HCT116 (cell line): ENCODE data around the gene MAPK7. TPM values are rescaled to one million over a fixed set of nuclear protein-coding genes. Genes with fewer than 3 reads are reported as not detected.

Experiments
- ATAC-seq: fragments of 200-7000 bp; cut with Tn5 transposase; 2 replicates; pipeline ENCODE4 v1.9.1; 2020; ENCODE audit warnings: mild to moderate bottlenecking, moderate library complexity
- BruUV-seq: library from RNA; stranded (reverse); fragments of 400-500 nt; replicated peaks from 2 replicates; lab custom pipeline; 2021; lab: Mats Ljungman, UMichigan
- CTCF ChIA-PET: fragments of 300-600 bp; sonication (Branson Sonifier 250); formaldehyde crosslinking; loops from one replicate; lab custom pipeline; 2021; ENCODE audit warnings: antibody characterized with exemption; lab: Charles Lee
- POLR2A ChIA-PET: fragments of 300-600, 350-600 bp; sonication (Branson Sonifier 250); formaldehyde crosslinking; loops from one replicate; lab custom pipeline; 2021; ENCODE audit warnings: antibody characterized with exemption; lab: Charles Lee
- RAD21 ChIA-PET, 2 experiments: fragments of 300-600 bp; sonication (Branson Sonifier 250); formaldehyde crosslinking; loops; one replicate each; lab custom pipeline; 2023; ENCODE audit warnings: low total read pairs in 2 of 2; ENCODE audit not compliant: uncharacterized antibody in 2 of 2, unreplicated experiment in 2 of 2, low non-redundant PET in 1 of 2; lab: Charles Lee
- DNase-seq: peaks from one replicate; pipeline ENCODE4 v3.0.0-alpha.2; 2010; ENCODE audit warnings: low read depth, low spot score
- H2AFZ ChIP-seq: fragments of 200-600 bp; shearing (Covaris generic), sonication (generic); 2 replicates; pipeline ENCODE4 v1.6.1; 2017; ENCODE audit warnings: low read depth, mixed run types, mixed read lengths, antibody characterized with exemption, low read length; ENCODE audit not compliant: poor library complexity, severe bottlenecking
- H3K27ac ChIP-seq: 2 replicates; pipeline ENCODE4 v1.5.1; 2012; ENCODE audit warnings: low read depth, low read length
- H3K27me3 ChIP-seq: fragments of 200-600 bp; sonication (generic); 2 replicates; pipeline ENCODE4 v1.6.1; 2016; ENCODE audit warnings: mixed run types, low read length, mixed read lengths; ENCODE audit not compliant: insufficient read depth
- H3K36me3 ChIP-seq, 2 experiments: fragments of 200-500 bp in 1 of 2; fragments of 200-600 bp in 1 of 2; sonication (Bioruptor generic) in 1 of 2; sonication (generic) in 1 of 2; 2 replicates each; pipeline versions ENCODE4 v1.5.1 to v1.6.1; 2014 to 2016; ENCODE audit warnings: low read length in 2 of 2, inconsistent platforms in 1 of 2, mixed read lengths in 1 of 2, mixed run types in 1 of 2; ENCODE audit not compliant: insufficient read depth in 2 of 2, control insufficient read depth in 1 of 2
- H3K4me1 ChIP-seq, 2 experiments: fragments of 200-600 bp in 1 of 2; sonication (generic) in 1 of 2; 2 replicates each; pipeline versions ENCODE4 v1.5.1 to v1.6.1; 2012 to 2017; ENCODE audit warnings: low read length in 2 of 2, inconsistent platforms in 1 of 2, mild to moderate bottlenecking in 1 of 2, mixed read lengths in 1 of 2, mixed run types in 1 of 2, moderate library complexity in 1 of 2; ENCODE audit not compliant: insufficient read depth in 2 of 2, control insufficient read depth in 1 of 2
- H3K4me2 ChIP-seq: fragments of 200-600 bp; sonication (generic); 2 replicates; pipeline ENCODE4 v1.6.1; 2017; ENCODE audit warnings: mixed run types, low read length, mixed read lengths
- H3K4me3 ChIP-seq, 2 experiments: fragments of 200-600 bp in 1 of 2; sonication (generic) in 1 of 2; replicated peaks in 1 of 2; 2 replicates each; pipeline ENCODE4 v1.5.1; 2011 to 2016; ENCODE audit warnings: low read length in 2 of 2, control low read depth in 1 of 2, low read depth in 1 of 2, mild to moderate bottlenecking in 1 of 2, mixed read lengths in 1 of 2, mixed run types in 1 of 2
- H3K79me2 ChIP-seq: fragments of 200-600 bp; sonication (generic); 2 replicates; pipeline ENCODE4 v1.6.1; 2017; ENCODE audit warnings: mild to moderate bottlenecking, mixed run types, low read length, moderate library complexity, mixed read lengths; ENCODE audit not compliant: insufficient read depth
- H3K9ac ChIP-seq: fragments of 200-600 bp; sonication (generic); 2 replicates; pipeline ENCODE4 v1.6.1; 2016; ENCODE audit warnings: low read length, mixed read lengths
- H3K9me2 ChIP-seq: fragments of 200-600 bp; sonication (generic), shearing (Covaris generic); 2 replicates; pipeline ENCODE4 v1.6.1; 2017; ENCODE audit warnings: mixed run types, mild to moderate bottlenecking, moderate library complexity; ENCODE audit not compliant: insufficient read depth
- H3K9me3 ChIP-seq, 2 experiments: fragments of 200-500 bp in 1 of 2; fragments of 200-600 bp in 1 of 2; sonication (Bioruptor generic) in 1 of 2; sonication (generic) in 1 of 2; 2 replicates each; pipeline ENCODE4 v1.6.1; 2014 to 2017; ENCODE audit warnings: low read length in 2 of 2, mixed read lengths in 2 of 2, inconsistent platforms in 1 of 2, low read depth in 1 of 2, mild to moderate bottlenecking in 1 of 2, mixed run types in 1 of 2, moderate library complexity in 1 of 2; ENCODE audit not compliant: control insufficient read depth in 1 of 2, insufficient read depth in 1 of 2
- H4K20me1 ChIP-seq: fragments of 200-600 bp; sonication (generic), shearing (Covaris generic); 2 replicates; pipeline ENCODE4 v1.6.1; 2017; ENCODE audit warnings: mixed run types, mild to moderate bottlenecking, moderate library complexity; ENCODE audit not compliant: insufficient read depth
- ATF3 ChIP-seq: IDR thresholded peaks from 2 replicates; pipeline ENCODE4 v1.6.1; 2012
- CEBPB ChIP-seq: IDR thresholded peaks from 2 replicates; pipeline ENCODE4 v1.6.1; 2012; ENCODE audit warnings: low read depth
- EGR1 ChIP-seq: IDR thresholded peaks from 2 replicates; pipeline ENCODE4 v1.6.1; 2012; ENCODE audit warnings: low read depth
- ELF1 ChIP-seq: IDR thresholded peaks from 2 replicates; pipeline ENCODE4 v1.6.1; 2012; ENCODE audit warnings: low read depth, borderline replicate concordance
- POLR2A ChIP-seq: IDR thresholded peaks from 2 replicates; pipeline ENCODE4 v1.7.0; 2011; ENCODE audit warnings: borderline replicate concordance; ENCODE audit not compliant: insufficient read depth, insufficient read length; ENCODE audit errors: extremely low read depth
- RAD21 ChIP-seq: IDR thresholded peaks from 2 replicates; pipeline ENCODE4 v1.6.1; 2012; ENCODE audit warnings: low read depth, mild to moderate bottlenecking
- YY1 ChIP-seq: IDR thresholded peaks from 2 replicates; pipeline ENCODE4 v1.6.1; 2011; ENCODE audit warnings: low read length, low read depth, moderate library complexity, mild to moderate bottlenecking; ENCODE audit not compliant: insufficient replicate concordance; ENCODE audit errors: extremely low read depth
- ZNF274 ChIP-seq: fragments of 200-500 bp; sonication (Bioruptor generic); IDR thresholded peaks from 2 replicates; pipeline ENCODE4 v1.6.1; 2014; ENCODE audit warnings: mild to moderate bottlenecking, low read depth, low read length, inconsistent platforms
- intact Hi-C: fragments of 100-400 bp; cut with micrococcal nuclease; formaldehyde crosslinking; loops from 2 replicates; pipeline ENCODE4 v1.10.0; 2022
- total RNA-seq: library from RNA; stranded (reverse); gene quantifications from one replicate; pipeline ENCODE4 v1.2.1, GENCODE V29; 2021; ENCODE audit not compliant: unreplicated experiment
- TF ChIP-seq, protein P1 (sequence below): IDR thresholded peaks from 2 replicates; pipeline ENCODE4 v1.6.1; 2011; ENCODE audit warnings: mild to moderate bottlenecking, low read length, moderate library complexity; ENCODE audit not compliant: insufficient replicate concordance; ENCODE audit errors: extremely low read depth
- TF ChIP-seq, protein P2 (sequence below): IDR thresholded peaks from 2 replicates; pipeline ENCODE4 v1.6.1; 2012; ENCODE audit warnings: low read depth
- TF ChIP-seq, protein P3 (sequence below), 3 experiments: fragments of 200-600 bp in 1 of 3; sonication (generic) in 1 of 3; IDR thresholded peaks in 2 of 3; conservative IDR thresholded peaks in 1 of 3; 2 replicates each; pipeline ENCODE4 v1.5.1; 2012 to 2017; ENCODE audit warnings: low read depth in 2 of 3, low read length in 2 of 3, antibody characterized with exemption in 1 of 3, borderline replicate concordance in 1 of 3, control low read depth in 1 of 3, mild to moderate bottlenecking in 1 of 3, mixed read lengths in 1 of 3, mixed run types in 1 of 3, moderate library complexity in 1 of 3; ENCODE audit not compliant: insufficient read depth in 1 of 3

Gene MAPK7
- total RNA-seq, 1 experiment from 2014 or later = 15.3 TPM

GRCh38 chr17:19411631-19412030 is 33.3 kb downstream of the MAPK7 start:
- H3K4me2 ChIP-seq = no peak overlapping the region
- no peak overlapping the region for H3K27ac ChIP-seq
- no TSS peak for BruUV-seq
- POLR2A ChIA-PET = no interaction called here
- CTCF ChIA-PET = no interaction called here
- H3K4me1 ChIP-seq = peaks cover 9 to 16% of the 10 kb centered on the region in 2 experiments; a peak in 3 of 4 replicates
- H3K36me3 ChIP-seq = no peaks in the 10 kb centered on the region
- H4K20me1 ChIP-seq = no peaks in the 10 kb centered on the region
- no peaks in the 10 kb centered on the region for H3K9me2 ChIP-seq
- ATAC-seq (no peak), DNase-seq (no peak)
- no peak overlapping the region for H3K4me3 ChIP-seq
- RAD21 ChIA-PET = no interaction called here
- intact Hi-C loops = no loop called here
- H3K9me3 ChIP-seq = no peaks in the 10 kb centered on the region
- TF ChIP-seq, protein P1, sequence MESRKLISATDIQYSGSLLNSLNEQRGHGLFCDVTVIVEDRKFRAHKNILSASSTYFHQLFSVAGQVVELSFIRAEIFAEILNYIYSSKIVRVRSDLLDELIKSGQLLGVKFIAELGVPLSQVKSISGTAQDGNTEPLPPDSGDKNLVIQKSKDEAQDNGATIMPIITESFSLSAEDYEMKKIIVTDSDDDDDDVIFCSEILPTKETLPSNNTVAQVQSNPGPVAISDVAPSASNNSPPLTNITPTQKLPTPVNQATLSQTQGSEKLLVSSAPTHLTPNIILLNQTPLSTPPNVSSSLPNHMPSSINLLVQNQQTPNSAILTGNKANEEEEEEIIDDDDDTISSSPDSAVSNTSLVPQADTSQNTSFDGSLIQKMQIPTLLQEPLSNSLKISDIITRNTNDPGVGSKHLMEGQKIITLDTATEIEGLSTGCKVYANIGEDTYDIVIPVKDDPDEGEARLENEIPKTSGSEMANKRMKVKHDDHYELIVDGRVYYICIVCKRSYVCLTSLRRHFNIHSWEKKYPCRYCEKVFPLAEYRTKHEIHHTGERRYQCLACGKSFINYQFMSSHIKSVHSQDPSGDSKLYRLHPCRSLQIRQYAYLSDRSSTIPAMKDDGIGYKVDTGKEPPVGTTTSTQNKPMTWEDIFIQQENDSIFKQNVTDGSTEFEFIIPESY = no peak
- TF ChIP-seq EGR1 = no peak
- no peak for TF ChIP-seq ELF1
- TF ChIP-seq RAD21 = no peak
- no peak for TF ChIP-seq CEBPB
- no peak for TF ChIP-seq ATF3
- TF ChIP-seq, protein P2, sequence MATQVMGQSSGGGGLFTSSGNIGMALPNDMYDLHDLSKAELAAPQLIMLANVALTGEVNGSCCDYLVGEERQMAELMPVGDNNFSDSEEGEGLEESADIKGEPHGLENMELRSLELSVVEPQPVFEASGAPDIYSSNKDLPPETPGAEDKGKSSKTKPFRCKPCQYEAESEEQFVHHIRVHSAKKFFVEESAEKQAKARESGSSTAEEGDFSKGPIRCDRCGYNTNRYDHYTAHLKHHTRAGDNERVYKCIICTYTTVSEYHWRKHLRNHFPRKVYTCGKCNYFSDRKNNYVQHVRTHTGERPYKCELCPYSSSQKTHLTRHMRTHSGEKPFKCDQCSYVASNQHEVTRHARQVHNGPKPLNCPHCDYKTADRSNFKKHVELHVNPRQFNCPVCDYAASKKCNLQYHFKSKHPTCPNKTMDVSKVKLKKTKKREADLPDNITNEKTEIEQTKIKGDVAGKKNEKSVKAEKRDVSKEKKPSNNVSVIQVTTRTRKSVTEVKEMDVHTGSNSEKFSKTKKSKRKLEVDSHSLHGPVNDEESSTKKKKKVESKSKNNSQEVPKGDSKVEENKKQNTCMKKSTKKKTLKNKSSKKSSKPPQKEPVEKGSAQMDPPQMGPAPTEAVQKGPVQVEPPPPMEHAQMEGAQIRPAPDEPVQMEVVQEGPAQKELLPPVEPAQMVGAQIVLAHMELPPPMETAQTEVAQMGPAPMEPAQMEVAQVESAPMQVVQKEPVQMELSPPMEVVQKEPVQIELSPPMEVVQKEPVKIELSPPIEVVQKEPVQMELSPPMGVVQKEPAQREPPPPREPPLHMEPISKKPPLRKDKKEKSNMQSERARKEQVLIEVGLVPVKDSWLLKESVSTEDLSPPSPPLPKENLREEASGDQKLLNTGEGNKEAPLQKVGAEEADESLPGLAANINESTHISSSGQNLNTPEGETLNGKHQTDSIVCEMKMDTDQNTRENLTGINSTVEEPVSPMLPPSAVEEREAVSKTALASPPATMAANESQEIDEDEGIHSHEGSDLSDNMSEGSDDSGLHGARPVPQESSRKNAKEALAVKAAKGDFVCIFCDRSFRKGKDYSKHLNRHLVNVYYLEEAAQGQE = no peak
- TF ChIP-seq YY1 = no peak
- TF ChIP-seq, protein P3, sequence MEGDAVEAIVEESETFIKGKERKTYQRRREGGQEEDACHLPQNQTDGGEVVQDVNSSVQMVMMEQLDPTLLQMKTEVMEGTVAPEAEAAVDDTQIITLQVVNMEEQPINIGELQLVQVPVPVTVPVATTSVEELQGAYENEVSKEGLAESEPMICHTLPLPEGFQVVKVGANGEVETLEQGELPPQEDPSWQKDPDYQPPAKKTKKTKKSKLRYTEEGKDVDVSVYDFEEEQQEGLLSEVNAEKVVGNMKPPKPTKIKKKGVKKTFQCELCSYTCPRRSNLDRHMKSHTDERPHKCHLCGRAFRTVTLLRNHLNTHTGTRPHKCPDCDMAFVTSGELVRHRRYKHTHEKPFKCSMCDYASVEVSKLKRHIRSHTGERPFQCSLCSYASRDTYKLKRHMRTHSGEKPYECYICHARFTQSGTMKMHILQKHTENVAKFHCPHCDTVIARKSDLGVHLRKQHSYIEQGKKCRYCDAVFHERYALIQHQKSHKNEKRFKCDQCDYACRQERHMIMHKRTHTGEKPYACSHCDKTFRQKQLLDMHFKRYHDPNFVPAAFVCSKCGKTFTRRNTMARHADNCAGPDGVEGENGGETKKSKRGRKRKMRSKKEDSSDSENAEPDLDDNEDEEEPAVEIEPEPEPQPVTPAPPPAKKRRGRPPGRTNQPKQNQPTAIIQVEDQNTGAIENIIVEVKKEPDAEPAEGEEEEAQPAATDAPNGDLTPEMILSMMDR (IDR thresholded peaks at IDR 0.05 in 2 of 3, conservative IDR thresholded peaks at IDR 0.05 in 1 of 3; ENCODE audit: borderline replicate concordance in 1 of 3, insufficient read depth in 1 of 3, low read depth in 2 of 3, low read length in 2 of 3) = no peak
- no peak for TF ChIP-seq ZNF274
- TF ChIP-seq POLR2A = no peak
- no peaks in the 10 kb centered on the region for H3K79me2 ChIP-seq
- H2AFZ ChIP-seq = no peak overlapping the region
- H3K27me3 ChIP-seq = no peaks in the 10 kb centered on the region
- H3K9ac ChIP-seq = no peak overlapping the region
